Measurements from ENCODE around the gene HCFC1R1.

DNA sequence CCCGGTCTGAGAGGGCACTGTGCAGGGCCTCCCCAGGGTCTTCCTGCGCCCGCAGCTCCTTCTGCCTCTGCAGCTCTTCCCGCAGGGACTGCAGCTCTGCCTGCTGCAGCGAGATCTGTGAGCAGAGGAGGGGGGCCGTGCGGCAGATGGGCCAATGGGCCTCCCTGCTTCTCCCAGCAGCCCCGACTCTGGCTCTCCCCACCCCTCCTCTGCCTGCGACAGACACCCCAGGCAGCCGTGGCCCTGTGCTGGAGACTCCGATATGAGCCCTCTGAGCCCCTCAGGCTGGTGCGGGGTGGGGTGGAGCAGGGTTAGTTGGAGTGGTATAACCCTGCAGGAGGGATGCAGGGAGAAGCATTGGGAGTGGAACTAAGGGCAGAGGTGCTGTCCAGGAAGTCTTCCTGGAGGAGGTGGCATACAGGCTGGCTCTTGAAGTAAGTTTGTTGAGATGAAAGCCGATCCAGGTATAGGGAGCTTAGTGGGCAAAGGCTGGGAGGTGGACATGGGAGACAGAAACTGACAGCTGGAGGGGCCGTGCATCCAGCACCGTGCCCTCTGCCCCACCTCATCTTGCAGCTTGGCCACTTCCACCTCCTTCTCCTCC is 5.1 kb upstream of the HCFC1R1 start:
- TF ChIP-seq EZH2 (IDR thresholded peaks at IDR 0.05) (no peak), EZH2phosphoT487 (IDR thresholded peaks at IDR 0.05) (no peak)
- TF ChIP-seq, protein P1, sequence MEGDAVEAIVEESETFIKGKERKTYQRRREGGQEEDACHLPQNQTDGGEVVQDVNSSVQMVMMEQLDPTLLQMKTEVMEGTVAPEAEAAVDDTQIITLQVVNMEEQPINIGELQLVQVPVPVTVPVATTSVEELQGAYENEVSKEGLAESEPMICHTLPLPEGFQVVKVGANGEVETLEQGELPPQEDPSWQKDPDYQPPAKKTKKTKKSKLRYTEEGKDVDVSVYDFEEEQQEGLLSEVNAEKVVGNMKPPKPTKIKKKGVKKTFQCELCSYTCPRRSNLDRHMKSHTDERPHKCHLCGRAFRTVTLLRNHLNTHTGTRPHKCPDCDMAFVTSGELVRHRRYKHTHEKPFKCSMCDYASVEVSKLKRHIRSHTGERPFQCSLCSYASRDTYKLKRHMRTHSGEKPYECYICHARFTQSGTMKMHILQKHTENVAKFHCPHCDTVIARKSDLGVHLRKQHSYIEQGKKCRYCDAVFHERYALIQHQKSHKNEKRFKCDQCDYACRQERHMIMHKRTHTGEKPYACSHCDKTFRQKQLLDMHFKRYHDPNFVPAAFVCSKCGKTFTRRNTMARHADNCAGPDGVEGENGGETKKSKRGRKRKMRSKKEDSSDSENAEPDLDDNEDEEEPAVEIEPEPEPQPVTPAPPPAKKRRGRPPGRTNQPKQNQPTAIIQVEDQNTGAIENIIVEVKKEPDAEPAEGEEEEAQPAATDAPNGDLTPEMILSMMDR (IDR thresholded peaks at IDR 0.05) = no peak
